OCI-LY7 (cell line): ENCODE results near the gene ARL16. TPM values are rescaled to one million over a fixed set of nuclear protein-coding genes. Genes with fewer than 3 reads are reported as not detected.

Experiments
- BruUV-seq: library from RNA; stranded (reverse); fragments of 400-500 nt; replicated peaks from 2 replicates; lab custom pipeline; 2021; lab: Mats Ljungman, UMichigan
- CTCF ChIA-PET: fragments of 300-600 bp; sonication (Branson Sonifier 250); formaldehyde crosslinking; loops from one replicate; lab custom pipeline; 2022; ENCODE audit warnings: antibody characterized with exemption; ENCODE audit not compliant: unreplicated experiment; lab: Charles Lee
- POLR2A ChIA-PET: fragments of 300-600 bp; sonication (Branson Sonifier 250); formaldehyde crosslinking; loops from one replicate; lab custom pipeline; 2022; ENCODE audit warnings: antibody characterized with exemption; lab: Charles Lee
- DNase-seq: peaks from one replicate; pipeline ENCODE4 v3.0.0-alpha.2; 2015; ENCODE audit warnings: low spot score
- H2AFZ ChIP-seq: fragments of 200-600 bp; sonication (generic), shearing (Covaris generic); 2 replicates; pipeline ENCODE4 v1.6.1; 2014; ENCODE audit warnings: mild to moderate bottlenecking, antibody characterized with exemption, low read length, moderate library complexity
- H3K27ac ChIP-seq: fragments of 200-600 bp; sonication (generic); 2 replicates; pipeline ENCODE4 v1.5.1; 2014; ENCODE audit warnings: mixed run types, low read depth, mild to moderate bottlenecking, moderate library complexity, low read length, inconsistent platforms; ENCODE audit not compliant: poor library complexity, severe bottlenecking
- H3K36me3 ChIP-seq: fragments of 200-600 bp; sonication (generic); 2 replicates; pipeline ENCODE4 v1.6.1; 2014; ENCODE audit warnings: mild to moderate bottlenecking, antibody characterized with exemption, low read length, moderate library complexity, mixed read lengths; ENCODE audit not compliant: insufficient read depth
- H3K4me1 ChIP-seq: fragments of 200-600 bp; sonication (generic); 2 replicates; pipeline ENCODE4 v1.5.1; 2014; ENCODE audit warnings: mild to moderate bottlenecking, low read length; ENCODE audit not compliant: insufficient read depth, poor library complexity, severe bottlenecking
- H3K4me2 ChIP-seq: fragments of 200-600 bp; sonication (generic); 2 replicates; pipeline ENCODE4 v1.6.1; 2014; ENCODE audit warnings: mild to moderate bottlenecking, low read length
- H3K4me3 ChIP-seq: fragments of 200-600 bp; sonication (generic); 2 replicates; pipeline ENCODE4 v1.5.1; 2014; ENCODE audit warnings: mild to moderate bottlenecking, low read depth, low read length; ENCODE audit not compliant: poor library complexity, severe bottlenecking
- H3K79me2 ChIP-seq: fragments of 200-600 bp; sonication (generic); 2 replicates; pipeline ENCODE4 v1.6.1; 2016; ENCODE audit warnings: low read depth, mild to moderate bottlenecking, low read length, moderate library complexity, mixed read lengths; ENCODE audit not compliant: insufficient read depth
- H3K9me2 ChIP-seq: fragments of 200-600 bp; sonication (generic); 2 replicates; pipeline ENCODE4 v1.6.1; 2016; ENCODE audit warnings: mild to moderate bottlenecking, low read length, mixed read lengths; ENCODE audit not compliant: insufficient read depth
- H3K9me3 ChIP-seq: fragments of 200-600 bp; sonication (generic); 2 replicates; pipeline ENCODE4 v1.6.1; 2014; ENCODE audit warnings: mild to moderate bottlenecking, mixed run types, low read length, mixed read lengths
- H4K20me1 ChIP-seq: fragments of 200-600 bp; sonication (generic); 2 replicates; pipeline ENCODE4 v1.6.1; 2014; ENCODE audit warnings: mild to moderate bottlenecking, antibody characterized with exemption, low read length, moderate library complexity, mixed read lengths; ENCODE audit not compliant: insufficient read depth
- EZH2phosphoT487 ChIP-seq: fragments of 200-600 bp; sonication (generic); IDR thresholded peaks from 2 replicates; pipeline ENCODE4 v1.6.1; 2018; ENCODE audit warnings: low read depth, borderline replicate concordance, mild to moderate bottlenecking, mixed run types, antibody characterized with exemption, low read length, moderate library complexity, mixed read lengths
- intact Hi-C: fragments of 100-400 bp; cut with micrococcal nuclease; formaldehyde crosslinking; loops from one replicate; pipeline ENCODE4 v1.10.0; 2022; ENCODE audit not compliant: unreplicated experiment
- total RNA-seq, 2 experiments: library from RNA; depleted of rRNA in 1 of 2; stranded (reverse); fragments of >200 nt in 1 of 2; shearing (Covaris generic) in 1 of 2; gene quantifications; 2 replicates each; pipeline ENCODE4 v1.2.3, GENCODE V29; 2014 to 2022
- TF ChIP-seq, protein P1 (sequence below): fragments of 200-600 bp; sonication (generic); conservative IDR thresholded peaks from 2 replicates; pipeline ENCODE4 v1.5.1; 2014; ENCODE audit warnings: mild to moderate bottlenecking, antibody characterized with exemption, low read length, moderate library complexity, mixed read lengths

ARL16 gene
- total RNA-seq, 2 experiments from 2014 or later: 49.8 to 86.1 TPM

- ChIA-PET CTCF (no interaction called here), POLR2A (no interaction called here)
- peaks cover 73% of the 10 kb centered on the region for H3K36me3 ChIP-seq
- H3K4me1 ChIP-seq: peaks cover 24% of the 10 kb centered on the region
- TF ChIP-seq EZH2phosphoT487: no peak
- TF ChIP-seq, protein P1, sequence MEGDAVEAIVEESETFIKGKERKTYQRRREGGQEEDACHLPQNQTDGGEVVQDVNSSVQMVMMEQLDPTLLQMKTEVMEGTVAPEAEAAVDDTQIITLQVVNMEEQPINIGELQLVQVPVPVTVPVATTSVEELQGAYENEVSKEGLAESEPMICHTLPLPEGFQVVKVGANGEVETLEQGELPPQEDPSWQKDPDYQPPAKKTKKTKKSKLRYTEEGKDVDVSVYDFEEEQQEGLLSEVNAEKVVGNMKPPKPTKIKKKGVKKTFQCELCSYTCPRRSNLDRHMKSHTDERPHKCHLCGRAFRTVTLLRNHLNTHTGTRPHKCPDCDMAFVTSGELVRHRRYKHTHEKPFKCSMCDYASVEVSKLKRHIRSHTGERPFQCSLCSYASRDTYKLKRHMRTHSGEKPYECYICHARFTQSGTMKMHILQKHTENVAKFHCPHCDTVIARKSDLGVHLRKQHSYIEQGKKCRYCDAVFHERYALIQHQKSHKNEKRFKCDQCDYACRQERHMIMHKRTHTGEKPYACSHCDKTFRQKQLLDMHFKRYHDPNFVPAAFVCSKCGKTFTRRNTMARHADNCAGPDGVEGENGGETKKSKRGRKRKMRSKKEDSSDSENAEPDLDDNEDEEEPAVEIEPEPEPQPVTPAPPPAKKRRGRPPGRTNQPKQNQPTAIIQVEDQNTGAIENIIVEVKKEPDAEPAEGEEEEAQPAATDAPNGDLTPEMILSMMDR: 0 out of 2 replicates have a peak, but pooled peaks have one; percentile 30
- H4K20me1 ChIP-seq: peaks cover 4% of the 10 kb centered on the region; the same call in 1 of the 2 replicates
- H2AFZ ChIP-seq: no peak overlapping the region
- DNase-seq: no peak
- TSS peak; percentile 53 for BruUV-seq
- H3K9me2 ChIP-seq: no peaks in the 10 kb centered on the region
- H3K4me2 ChIP-seq: no peak overlapping the region
- H3K27ac ChIP-seq: no peak overlapping the region
- intact Hi-C loops: no loop called here
- H3K79me2 ChIP-seq: peaks cover 37% of the 10 kb centered on the region
- H3K4me3 ChIP-seq: no peak overlapping the region
- H3K9me3 ChIP-seq: no peaks in the 10 kb centered on the region
Observed at GRCh38 chr17:81706757-81707624, 23.4 kb upstream of the ARL16 start.

DNA sequence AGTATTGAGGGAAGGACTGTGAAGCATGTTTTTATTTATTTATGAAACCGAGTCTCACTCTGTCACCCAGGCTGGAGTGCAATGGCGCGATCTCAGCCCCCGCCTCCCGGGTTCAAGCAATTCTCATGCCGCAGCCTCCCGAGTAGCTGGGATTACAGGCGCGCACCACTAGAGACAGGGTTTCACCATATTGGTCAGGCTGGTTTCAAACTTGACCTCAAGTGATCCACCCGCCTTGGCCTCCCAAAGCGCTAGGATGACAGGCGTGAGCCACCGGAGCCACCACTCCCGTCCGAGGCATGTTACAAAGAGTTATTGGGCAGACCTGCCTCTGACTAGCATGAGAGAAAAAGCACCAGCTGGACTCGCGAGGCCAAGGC lies 22.6 kb upstream of the ARL16 start:
- Histone ChIP-seq H2AFZ (no peak overlapping the region), H3K27ac (no peak overlapping the region), H3K4me1 (peaks cover 25% of the 10 kb centered on the region), H3K4me2 (no peak overlapping the region), H3K4me3 (no peak overlapping the region), H3K9me3 (no peaks in the 10 kb centered on the region), H3K36me3 (peaks cover 80% of the 10 kb centered on the region), H3K79me2 (peaks cover 45% of the 10 kb centered on the region), H4K20me1 (peaks cover 10% of the 10 kb centered on the region; the same call in 1 of the 2 replicates), H3K9me2 (no peaks in the 10 kb centered on the region)
- TF ChIP-seq, protein P1: no peak
- no peak for TF ChIP-seq EZH2phosphoT487
- CTCF ChIA-PET: no interaction called here
- no TSS peak for BruUV-seq
- POLR2A ChIA-PET: no interaction called here
- no peak for DNase-seq
- intact Hi-C loops: no loop called here
